Activated T-cell treated with anti-CD3 and anti-CD28 coated beads, Interleukin-2, amount 50 U/mL, for 4 hours (primary cell): Measurements from ENCODE around the gene SF3A2. TPM values are rescaled to one million over a fixed set of nuclear protein-coding genes. Genes with fewer than 3 reads are reported as not detected.
A peak's percentile ranks its signal among the peaks of the same experiment; 100 is the strongest.
"Not testable (repeated sequence)": the region's sequence is repeated elsewhere in the genome, so short reads cannot be mapped to it uniquely, and the experiment has no call there.

Experiments used
- ATAC-seq, 2 donors: fragments of 200-7000 bp; cut with Tn5 transposase; one replicate each; pipeline ENCODE4 v1.10.0; 2021
- DNase-seq: peaks from one replicate; pipeline ENCODE4 v3.0.0-alpha.2; 2020
- H3K27me3 Mint-ChIP-seq: one replicate; pipeline ENCODE4 v1.8.0; 2021; ENCODE audit warnings: low read depth, mixed read lengths
- H3K36me3 Mint-ChIP-seq: one replicate; pipeline ENCODE4 v1.8.0; 2022; ENCODE audit warnings: mixed read lengths; ENCODE audit not compliant: insufficient read depth
- H3K4me1 Mint-ChIP-seq: one replicate; pipeline ENCODE4 v1.8.0; 2021; ENCODE audit warnings: low read depth, mixed read lengths
- H3K4me3 Mint-ChIP-seq: one replicate; pipeline ENCODE4 v1.8.0; 2021; ENCODE audit warnings: mild to moderate bottlenecking, moderate library complexity, mixed read lengths
- H3K9me3 Mint-ChIP-seq: one replicate; pipeline ENCODE4 v1.8.0; 2021; ENCODE audit warnings: mixed read lengths
- total RNA-seq, 3 donors: library from RNA; stranded (reverse); gene quantifications; one replicate each; pipeline ENCODE4 v1.2.1, GENCODE V29; 2021

The SF3A2 gene
- total RNA-seq, 3 donors from 2014 or later, result 174 to 195 (median 179) TPM

GRCh38 chr19:2199861-2200623, 36.6 kb upstream of the SF3A2 start:
- DNase-seq, result no peak
- Mint-ChIP-seq H3K27me3 (no peaks in the 10 kb centered on the region), H3K9me3 (no peaks in the 10 kb centered on the region), H3K36me3 (peaks cover 16% of the 10 kb centered on the region), H3K4me1 (peaks cover 5% of the 10 kb centered on the region), H3K4me3 (no peak overlapping the region)
- ATAC-seq, result no peak

GRCh38 chr19:2200624-2201294, 35.9 kb upstream of the SF3A2 start:
- not testable (repeated sequence) for DNase-seq, H3K4me3 Mint-ChIP-seq, H3K4me1 Mint-ChIP-seq, ATAC-seq, H3K27me3 Mint-ChIP-seq, H3K9me3 Mint-ChIP-seq
- H3K36me3 Mint-ChIP-seq, result peaks cover 16% of the 10 kb centered on the region

GRCh38 chr19:2201473-2202148, 35.0 kb upstream of the SF3A2 start:
- Mint-ChIP-seq H3K36me3 (peaks cover 16% of the 10 kb centered on the region), H3K27me3 (no peaks in the 10 kb centered on the region), H3K9me3 (no peaks in the 10 kb centered on the region), H3K4me1 (peaks cover 5% of the 10 kb centered on the region), H3K4me3 (no peak overlapping the region)
- no peak for DNase-seq
- no peak for ATAC-seq

- Mint-ChIP-seq H3K9me3 (no peaks in the 10 kb centered on the region), H3K4me1 (peaks cover 5% of the 10 kb centered on the region), H3K27me3 (no peaks in the 10 kb centered on the region), H3K4me3 (no peak overlapping the region), H3K36me3 (peaks cover 13% of the 10 kb centered on the region)
- ATAC-seq (no peak), DNase-seq (no peak)
Observed at GRCh38 chr19:2202366-2202765, 34.3 kb upstream of the SF3A2 start.

- no peaks in the 10 kb centered on the region for H3K4me1 Mint-ChIP-seq
- H3K36me3 Mint-ChIP-seq, result peaks cover 19% of the 10 kb centered on the region
- H3K4me3 Mint-ChIP-seq, result no peak overlapping the region
- no peaks in the 10 kb centered on the region for H3K9me3 Mint-ChIP-seq
- ATAC-seq, result no peak
- DNase-seq, result no peak
- no peaks in the 10 kb centered on the region for H3K27me3 Mint-ChIP-seq
Observed at GRCh38 chr19:2207008-2207407, 29.6 kb upstream of the SF3A2 start.

GRCh38 chr19:2207991-2208860, 28.4 kb upstream of the SF3A2 start:
- ATAC-seq (no peak), DNase-seq (peak; percentile 30)
- no peaks in the 10 kb centered on the region for H3K4me1 Mint-ChIP-seq
- H3K4me3 Mint-ChIP-seq, result no peak overlapping the region
- peaks cover 19% of the 10 kb centered on the region for H3K36me3 Mint-ChIP-seq
- no peaks in the 10 kb centered on the region for H3K9me3 Mint-ChIP-seq
- H3K27me3 Mint-ChIP-seq, result no peaks in the 10 kb centered on the region

- no peak overlapping the region for H3K4me3 Mint-ChIP-seq
- H3K4me1 Mint-ChIP-seq, result peaks cover 1% of the 10 kb centered on the region
- no peaks in the 10 kb centered on the region for H3K27me3 Mint-ChIP-seq
- DNase-seq (no peak), ATAC-seq (no peak)
- peaks cover 19% of the 10 kb centered on the region for H3K36me3 Mint-ChIP-seq
- no peaks in the 10 kb centered on the region for H3K9me3 Mint-ChIP-seq
Observed at GRCh38 chr19:2208975-2209374, 27.6 kb upstream of the SF3A2 start.

- DNase-seq (no peak), ATAC-seq (no peak)
- no peaks in the 10 kb centered on the region for H3K9me3 Mint-ChIP-seq
- peaks cover 15% of the 10 kb centered on the region for H3K36me3 Mint-ChIP-seq
- no peaks in the 10 kb centered on the region for H3K27me3 Mint-ChIP-seq
- H3K4me1 Mint-ChIP-seq, result peaks cover 1% of the 10 kb centered on the region
- no peak overlapping the region for H3K4me3 Mint-ChIP-seq
Observed at GRCh38 chr19:2209408-2209807, 27.2 kb upstream of the SF3A2 start.

- ATAC-seq (no peak), DNase-seq (no peak)
- no peaks in the 10 kb centered on the region for H3K9me3 Mint-ChIP-seq
- H3K4me1 Mint-ChIP-seq, result peaks cover 8% of the 10 kb centered on the region
- peaks cover 14% of the 10 kb centered on the region for H3K36me3 Mint-ChIP-seq
- H3K4me3 Mint-ChIP-seq, result no peak overlapping the region
- no peaks in the 10 kb centered on the region for H3K27me3 Mint-ChIP-seq
Observed at GRCh38 chr19:2210206-2210605, 26.4 kb upstream of the SF3A2 start.

GRCh38 chr19:2210987-2211740, 25.5 kb upstream of the SF3A2 start:
- ATAC-seq (no peak), DNase-seq (no peak)
- Mint-ChIP-seq H3K36me3 (peaks cover 16% of the 10 kb centered on the region), H3K4me3 (no peak overlapping the region), H3K9me3 (no peaks in the 10 kb centered on the region), H3K27me3 (no peaks in the 10 kb centered on the region), H3K4me1 (peaks cover 13% of the 10 kb centered on the region)

GRCh38 chr19:2212861-2213711, 23.5 kb upstream of the SF3A2 start:
- Mint-ChIP-seq H3K4me1 (peaks cover 13% of the 10 kb centered on the region), H3K27me3 (no peaks in the 10 kb centered on the region), H3K9me3 (no peaks in the 10 kb centered on the region), H3K36me3 (peaks cover 17% of the 10 kb centered on the region), H3K4me3 (no peak overlapping the region)
- no peak for ATAC-seq
- no peak for DNase-seq

GRCh38 chr19:2213799-2214198, 22.8 kb upstream of the SF3A2 start:
- no peak for ATAC-seq

GRCh38 chr19:2214251-2214650, 22.4 kb upstream of the SF3A2 start:
- ATAC-seq (no peak), DNase-seq (no peak)
- Mint-ChIP-seq H3K4me3 (no peak overlapping the region), H3K4me1 (peaks cover 13% of the 10 kb centered on the region), H3K9me3 (no peaks in the 10 kb centered on the region), H3K27me3 (no peaks in the 10 kb centered on the region), H3K36me3 (peaks cover 17% of the 10 kb centered on the region)

More at GRCh38 chr19:2213799-2214198, 22.8 kb upstream of the SF3A2 start:
- Mint-ChIP-seq H3K27me3 (no peaks in the 10 kb centered on the region), H3K9me3 (no peaks in the 10 kb centered on the region), H3K36me3 (peaks cover 17% of the 10 kb centered on the region), H3K4me1 (peaks cover 13% of the 10 kb centered on the region), H3K4me3 (no peak overlapping the region)
- no peak for DNase-seq
